ENCODE results near the gene KCNK18.
"Not testable (repeated sequence)": the region's sequence is repeated elsewhere in the genome, so short reads cannot be mapped to it uniquely, and the experiment has no call there.

The KCNK18 gene

DNA sequence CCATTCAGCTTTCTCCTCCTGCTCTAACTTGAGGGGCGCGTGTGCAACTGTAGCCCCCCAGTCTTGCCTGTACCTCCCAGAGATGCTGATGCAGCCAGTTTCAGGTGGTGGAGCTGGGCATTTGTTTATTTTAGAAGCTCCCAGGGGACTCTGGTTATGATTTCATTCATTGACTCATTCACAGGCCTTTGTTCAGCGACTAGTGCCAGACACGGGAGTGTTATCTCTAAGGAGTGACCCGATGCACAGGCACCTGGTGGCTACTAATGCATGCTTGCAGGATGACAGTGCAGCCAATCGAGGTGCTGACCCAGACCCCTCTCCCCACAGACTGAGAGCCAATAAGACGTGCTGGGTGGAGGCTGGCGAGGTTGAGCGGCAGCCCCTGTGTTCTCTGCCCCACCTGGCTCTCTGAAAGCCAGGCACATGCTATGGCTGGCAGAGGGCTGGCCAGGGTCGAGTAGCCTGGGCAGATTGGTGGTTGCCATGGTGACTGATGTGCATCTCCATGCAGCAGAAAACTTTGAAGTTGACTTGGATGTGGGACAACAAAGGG lies 23.9 kb downstream of the KCNK18 start:
- no peak for DNase-seq (ENCODE audit: low read depth in 2 of 2)

DNA sequence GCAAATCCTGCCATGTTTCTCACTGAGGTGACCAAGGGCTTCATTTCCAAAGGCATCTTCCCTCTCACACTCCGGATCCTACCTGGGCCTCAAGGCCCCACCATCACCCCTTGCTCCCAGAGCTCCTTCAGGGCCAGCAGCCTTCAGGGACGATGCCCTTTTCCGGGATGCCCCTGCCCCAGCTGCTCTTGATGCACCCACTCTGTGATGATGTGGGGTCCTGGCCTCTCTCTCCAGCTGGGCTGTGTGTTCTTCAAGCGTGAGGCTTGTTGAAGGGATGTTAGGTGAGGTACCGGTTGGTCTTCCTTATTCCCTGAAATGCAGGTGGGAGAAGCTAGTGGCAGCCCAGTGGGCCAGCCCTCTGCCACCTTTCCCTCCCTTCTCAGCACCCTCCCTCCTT lies 25.3 kb downstream of the KCNK18 start:
- no peak for DNase-seq (ENCODE audit: low read depth in 2 of 2)

DNA sequence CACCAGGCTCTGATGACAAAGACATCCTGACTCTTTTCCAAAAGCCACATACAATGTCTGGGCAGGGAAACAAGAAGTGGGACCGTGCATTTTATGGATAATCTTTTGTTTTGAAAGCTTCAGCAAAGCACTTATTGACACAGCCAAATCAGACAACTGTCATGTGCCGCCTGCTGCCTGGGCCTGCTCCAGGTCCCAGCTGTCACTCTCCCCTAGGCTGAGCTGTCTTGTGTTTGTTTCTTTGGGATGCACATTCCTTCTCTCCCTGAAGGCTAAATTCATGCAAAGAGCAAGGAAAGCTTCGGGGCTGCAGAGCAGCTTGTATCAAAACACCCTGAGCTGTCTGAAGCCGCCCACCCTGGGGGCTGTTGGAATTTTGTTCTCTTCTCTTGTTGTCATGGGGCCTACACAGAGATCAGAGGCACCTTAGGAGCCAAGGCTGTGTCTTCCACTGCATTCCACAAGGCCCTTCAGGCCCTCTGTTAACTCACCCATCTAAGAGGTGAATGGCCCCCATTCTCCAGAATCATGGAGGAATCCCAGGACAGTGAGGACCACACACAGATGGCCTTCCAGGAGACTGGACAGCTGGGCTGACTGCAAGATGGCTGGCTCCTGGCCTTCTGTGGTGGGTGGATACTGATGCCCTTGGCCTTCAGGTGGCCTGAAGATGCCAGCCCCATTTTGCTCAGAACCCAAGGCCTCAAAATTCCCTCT lies 25.8 kb downstream of the KCNK18 start:
- DNase-seq (ENCODE audit: low read depth in 2 of 2): no peak

DNA sequence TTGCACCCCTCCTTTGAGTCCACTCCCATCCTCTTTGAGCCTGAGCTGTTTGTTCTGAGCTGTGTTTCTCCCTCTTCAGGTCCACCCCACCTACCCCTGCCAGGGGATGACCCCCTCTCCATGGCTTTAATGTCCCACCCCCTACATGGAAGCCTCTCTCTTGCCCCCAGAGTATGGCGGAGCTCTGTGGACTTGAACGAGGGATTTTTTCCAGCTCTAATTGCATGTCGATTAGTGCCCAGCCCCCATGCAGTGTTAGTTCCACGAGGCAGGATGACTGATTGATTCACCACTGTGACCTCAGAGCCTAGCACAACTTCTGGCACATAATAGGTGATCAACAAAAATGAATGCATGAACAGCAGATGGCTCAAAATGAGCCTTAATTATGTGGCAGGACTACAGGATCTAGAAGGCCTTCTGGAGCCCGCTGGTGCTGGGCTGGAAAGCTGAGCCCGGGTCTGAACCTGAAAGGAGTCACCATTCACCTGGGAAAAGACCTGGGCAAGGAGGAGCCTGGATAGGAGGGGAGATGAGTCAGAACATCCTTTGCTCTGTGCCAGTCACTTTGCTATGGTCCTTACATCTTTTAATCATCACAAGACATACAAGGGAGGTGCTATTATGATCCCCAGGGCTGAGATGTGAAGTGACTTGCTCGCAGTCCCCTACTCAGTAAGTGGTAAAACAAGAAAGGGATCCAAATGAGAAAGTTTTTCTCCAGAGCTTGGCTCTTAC lies 26.6 kb downstream of the KCNK18 start:
- no peak for DNase-seq (ENCODE audit: low read depth in 2 of 2)

DNA sequence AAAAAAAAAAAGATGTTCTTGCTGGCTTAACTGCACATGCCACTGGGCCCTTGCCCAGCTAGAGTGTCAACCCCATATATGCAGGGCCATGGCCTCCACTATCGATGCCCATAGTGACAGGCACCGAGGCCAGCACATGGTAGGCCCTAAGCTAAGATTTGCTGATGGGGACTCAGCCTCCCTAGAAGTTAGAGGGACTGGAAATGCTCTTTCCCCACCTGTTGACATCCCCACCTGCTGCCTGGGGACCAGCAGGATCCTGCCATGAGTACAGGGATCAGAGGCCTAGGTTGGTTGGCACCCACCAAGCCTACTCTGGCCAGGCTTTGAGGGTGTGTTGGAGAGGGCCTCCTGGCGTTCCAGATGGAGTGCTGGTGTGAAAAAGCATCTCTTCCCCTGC lies 27.6 kb downstream of the KCNK18 start:
- no peak for DNase-seq (ENCODE audit: low read depth in 2 of 2)

DNA sequence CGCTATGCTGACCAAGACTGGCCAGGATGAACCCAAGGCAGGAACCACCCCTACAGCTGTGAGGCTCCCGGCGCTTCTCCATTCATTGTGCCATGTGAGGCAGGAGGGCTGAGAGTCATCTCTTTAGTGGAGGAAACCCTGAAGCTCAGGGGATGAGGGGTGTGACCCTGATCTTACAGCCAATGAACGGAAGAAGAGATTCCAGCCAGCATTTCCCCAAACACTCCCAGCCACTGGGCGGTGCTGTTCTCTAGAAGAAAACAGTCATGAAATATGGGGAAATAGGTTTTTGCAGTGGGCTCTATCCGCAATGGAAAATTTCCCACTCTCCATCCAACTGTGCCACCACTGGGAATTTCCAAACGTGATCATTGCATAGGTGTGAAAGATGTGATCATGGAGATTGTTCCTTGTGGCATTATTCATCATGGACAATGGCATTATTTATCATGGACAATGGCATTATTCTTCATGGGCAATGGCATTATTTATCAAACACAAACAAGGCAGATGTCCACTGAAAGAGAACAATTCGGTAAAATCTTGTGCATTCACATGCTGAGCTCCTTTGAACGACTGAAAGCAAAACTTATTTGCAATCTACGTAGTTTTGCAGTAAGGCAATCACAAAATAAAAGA lies 29.6 kb downstream of the KCNK18 start:
- DNase-seq (ENCODE audit: low read depth in 2 of 2): no peak

DNA sequence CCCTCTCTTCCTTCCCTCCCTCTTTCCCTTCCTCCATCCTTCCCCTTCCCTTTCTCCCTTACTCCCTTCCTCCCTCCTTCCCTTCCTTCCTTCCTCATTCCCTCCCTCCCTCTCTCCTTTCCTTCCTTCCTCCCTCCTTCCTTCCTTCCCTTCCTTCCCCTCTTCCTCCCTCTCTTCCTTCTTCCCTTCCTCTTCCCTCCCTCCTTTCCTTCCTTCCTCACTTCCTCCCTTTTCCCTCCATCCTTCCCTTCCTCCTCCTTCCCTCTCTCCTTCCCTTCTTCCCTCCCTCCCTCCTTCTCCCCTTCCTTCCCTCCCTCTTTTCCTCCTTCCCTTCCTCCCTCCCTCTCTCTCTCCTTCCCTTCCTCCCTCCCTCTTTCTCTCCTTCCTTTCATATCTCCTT lies 30.9 kb downstream of the KCNK18 start:
- no peak for DNase-seq (ENCODE audit: low read depth in 2 of 2)

DNA sequence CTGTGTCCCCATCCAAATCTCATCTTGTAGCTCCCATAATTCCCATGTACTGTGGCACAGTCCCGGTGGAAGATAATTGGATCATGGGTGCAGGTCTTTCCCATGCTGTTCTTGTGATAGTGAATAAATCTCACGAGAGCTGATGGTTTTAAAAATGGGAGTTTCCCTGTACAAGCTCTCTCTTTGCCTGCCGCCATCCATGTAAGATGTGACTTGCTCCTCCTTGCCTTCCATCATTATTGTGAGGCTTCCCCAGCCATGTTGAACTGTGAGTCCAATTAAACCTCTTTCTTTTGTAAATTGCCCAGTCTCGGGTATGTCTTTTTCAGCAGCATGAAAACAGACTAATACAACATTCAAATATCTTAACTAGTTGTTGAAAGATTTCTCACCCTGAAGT lies 32.8 kb downstream of the KCNK18 start:
- DNase-seq (ENCODE audit: low read depth in 2 of 2): not testable (repeated sequence)

DNA sequence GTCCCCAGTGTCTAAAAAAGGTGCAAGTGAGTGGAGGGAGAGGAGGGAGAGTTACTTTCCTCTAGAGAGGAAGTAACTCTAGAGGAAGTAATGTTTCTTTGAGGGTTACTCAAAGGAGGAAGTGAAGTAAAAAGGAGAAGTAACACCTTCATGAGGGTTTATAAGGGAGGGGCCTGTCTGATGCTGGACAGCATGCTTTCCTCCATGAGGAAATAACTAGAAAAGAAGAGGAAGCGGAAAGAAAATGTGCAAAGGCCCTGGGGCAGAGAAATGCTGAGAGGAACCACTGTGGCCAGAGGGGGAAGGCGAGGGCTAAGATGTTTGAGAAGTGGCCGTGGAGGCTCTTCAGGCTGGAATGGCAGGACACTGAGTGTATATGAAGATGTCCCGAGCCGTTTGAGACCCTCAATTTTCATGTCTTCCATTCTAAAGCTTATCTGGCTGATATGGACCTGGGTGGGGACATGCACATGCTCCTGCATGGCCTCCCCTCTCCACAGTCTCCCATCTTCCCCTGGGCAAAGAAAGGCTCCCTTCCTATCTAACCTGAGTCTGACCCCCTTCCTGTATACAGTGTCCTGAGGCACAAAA lies 40.2 kb downstream of the KCNK18 start:
- no peak for DNase-seq (ENCODE audit: low read depth in 2 of 2)

DNA sequence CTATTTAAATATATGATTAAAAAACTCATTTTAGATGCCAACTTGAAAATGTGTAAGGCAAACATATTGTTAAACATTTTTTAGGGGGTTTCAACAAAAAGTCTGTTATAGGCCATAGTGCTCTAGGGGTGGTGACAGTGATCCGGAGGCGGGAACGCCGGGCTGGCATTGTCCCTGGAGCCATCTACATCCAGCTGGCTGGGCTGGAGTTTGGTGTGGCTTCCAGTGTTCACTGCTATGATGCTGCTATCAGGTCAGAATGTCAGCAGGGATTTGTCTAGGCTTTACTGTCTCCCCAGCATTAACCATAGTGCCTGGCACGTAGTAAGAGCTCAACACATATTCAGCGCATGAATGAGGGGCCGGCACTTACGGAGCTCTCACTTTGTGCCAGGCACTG lies 41.8 kb downstream of the KCNK18 start:
- DNase-seq (ENCODE audit: low read depth in 2 of 2): no peak

DNA sequence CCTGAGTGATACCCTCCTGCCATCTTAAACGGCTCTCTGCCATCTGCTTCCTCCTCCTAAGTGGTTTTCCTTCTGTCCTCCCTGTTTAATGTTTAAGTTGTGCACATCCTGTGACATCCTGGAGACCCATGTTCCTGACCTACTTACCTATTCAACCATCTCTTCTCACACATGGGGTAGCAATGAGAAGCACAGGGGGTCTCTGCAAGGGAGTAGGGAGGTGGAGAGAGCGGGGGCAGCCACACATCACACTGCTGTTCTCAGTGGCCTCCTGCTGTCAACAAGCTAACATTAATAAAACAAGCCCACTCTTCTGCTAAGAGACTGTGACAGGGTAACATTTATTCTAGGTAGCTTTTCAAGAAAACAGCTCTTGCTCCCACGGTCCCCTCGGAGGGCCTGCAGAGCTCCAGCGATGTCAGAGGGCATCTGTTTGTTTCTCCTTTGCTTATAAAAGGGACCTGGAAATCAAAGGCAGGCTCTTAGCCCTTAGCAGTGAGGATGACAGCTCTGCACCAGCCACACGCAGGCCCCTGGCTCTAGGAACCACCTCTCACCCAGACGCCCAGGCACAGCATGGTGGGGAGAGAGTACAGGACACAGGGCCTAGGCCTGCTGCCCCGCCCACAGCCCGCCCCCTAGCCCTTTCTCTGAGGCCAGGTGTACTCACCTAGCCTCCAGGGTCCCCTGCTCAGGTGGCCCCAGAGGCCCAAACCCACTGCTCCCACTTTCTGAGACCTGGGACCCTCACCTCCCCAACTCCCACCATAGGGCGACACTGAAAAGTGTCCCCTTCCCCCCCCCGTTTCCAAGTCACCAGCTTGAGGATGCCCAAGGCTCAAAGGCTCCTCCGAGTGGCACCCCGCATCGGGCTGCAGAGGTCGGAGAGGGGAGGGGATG lies 42.7 kb downstream of the KCNK18 start:
- DNase-seq (ENCODE audit: low read depth in 2 of 2): no peak

DNA sequence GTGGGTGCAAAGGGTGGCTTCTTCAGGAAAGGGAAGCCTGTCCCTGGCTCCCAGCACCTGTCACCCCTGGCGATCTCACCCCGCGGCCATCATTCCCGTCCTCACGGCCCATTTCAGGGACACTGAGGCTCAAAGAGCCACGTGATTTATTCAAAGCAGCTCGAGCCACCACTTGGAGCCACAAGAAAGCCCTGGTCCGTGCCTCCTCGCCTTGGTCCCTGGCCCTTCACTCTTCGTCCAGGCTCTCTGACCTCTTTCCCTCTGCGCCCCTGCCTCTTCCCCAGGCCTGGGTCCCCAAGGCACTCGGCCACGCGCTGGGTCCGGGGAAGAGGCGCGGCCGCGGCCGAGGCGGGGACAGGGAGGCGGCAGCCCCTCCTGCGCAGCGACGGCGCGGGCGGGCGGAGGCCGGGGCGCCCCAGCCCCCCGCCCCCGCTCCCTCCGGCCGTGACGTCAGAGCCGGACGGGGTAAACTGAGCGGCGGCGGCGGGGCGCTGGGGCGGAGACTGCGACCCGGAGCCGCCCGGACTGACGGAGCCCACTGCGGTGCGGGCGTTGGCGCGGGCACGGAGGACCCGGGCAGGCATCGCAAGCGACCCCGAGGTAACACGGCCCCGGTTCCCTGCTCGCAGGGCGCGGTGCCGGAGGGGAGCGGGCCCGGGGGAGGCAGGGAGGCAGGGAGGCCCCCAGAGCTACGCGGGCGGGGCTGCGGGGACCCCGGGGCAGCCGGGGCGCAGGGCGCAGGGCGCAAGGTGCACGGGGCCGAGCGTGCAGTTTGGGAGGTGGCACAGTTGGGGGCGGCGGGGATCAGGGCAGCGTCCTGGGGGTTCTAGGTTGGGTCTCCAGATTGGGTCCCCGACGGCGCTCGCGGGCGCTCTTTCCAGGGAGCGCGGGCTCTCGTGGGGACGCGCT lies 43.6 kb downstream of the KCNK18 start, which contains the start of gene SLC18A2:
Gene SLC18A2 (plus strand): TSS at position 494 of the 909 bp plus-strand sequence. CDS start 580 bp downstream, outside the sequence.
- DNase-seq (ENCODE audit: low read depth in 2 of 2): no peak

DNA sequence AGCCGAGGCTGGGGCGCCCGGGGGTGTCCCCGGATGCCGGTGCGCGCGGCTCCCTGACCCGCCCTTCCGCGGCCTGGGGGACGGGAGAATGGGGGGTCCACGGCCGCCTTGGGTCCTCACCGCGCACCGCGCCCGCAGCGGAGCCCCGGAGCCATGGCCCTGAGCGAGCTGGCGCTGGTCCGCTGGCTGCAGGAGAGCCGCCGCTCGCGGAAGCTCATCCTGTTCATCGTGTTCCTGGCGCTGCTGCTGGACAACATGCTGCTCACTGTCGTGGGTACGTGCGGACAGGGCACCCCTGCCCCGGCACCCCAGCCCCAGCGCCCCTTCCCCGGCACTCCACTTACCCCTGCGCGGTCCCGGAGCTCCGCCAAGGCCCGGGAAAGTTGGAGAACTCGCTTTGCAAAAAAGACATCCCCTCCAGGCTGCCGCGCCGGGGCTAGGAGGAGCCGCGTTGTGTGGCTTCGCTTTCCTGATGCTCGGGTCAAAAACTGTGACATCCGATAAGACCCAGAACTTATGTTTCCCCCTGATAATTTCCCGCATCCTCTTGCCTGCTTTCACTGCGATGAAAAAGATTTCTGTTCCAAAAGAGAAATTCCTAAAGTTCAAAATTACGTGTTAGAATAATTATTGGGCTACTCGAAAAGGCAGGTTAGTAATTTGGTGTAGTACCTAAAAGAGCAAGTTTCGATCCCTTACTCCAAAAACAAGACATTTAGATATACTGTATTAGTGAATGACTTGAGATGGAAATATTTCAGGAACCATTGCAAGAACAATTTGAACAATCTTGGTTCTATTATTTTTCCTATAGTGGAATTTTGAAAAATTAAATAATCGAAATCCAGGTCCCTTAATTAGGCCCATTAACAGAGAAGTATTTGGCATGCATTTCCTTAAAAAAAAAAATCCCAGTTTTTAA lies 44.5 kb downstream of the KCNK18 start:
- DNase-seq (ENCODE audit: low read depth in 2 of 2): no peak

DNA sequence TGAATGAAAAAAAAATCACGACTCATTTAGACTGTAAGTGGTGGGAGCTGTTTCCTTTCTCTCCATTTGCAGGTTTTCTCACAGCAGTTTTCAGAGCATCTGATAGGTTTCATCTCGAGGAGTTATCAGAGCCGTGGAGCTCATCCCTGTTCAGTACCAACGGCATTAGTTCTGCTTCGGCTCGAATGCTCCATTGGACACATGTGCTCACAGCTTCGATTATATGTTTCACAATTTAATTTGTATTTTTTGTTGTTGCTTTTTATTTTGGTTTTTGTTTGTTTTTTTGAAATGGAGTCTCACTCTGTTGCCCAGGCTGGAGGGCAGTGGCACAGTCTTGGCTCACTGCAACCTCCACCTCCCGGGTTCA lies 45.2 kb downstream of the KCNK18 start:
- DNase-seq (ENCODE audit: low read depth in 2 of 2): no peak

DNA sequence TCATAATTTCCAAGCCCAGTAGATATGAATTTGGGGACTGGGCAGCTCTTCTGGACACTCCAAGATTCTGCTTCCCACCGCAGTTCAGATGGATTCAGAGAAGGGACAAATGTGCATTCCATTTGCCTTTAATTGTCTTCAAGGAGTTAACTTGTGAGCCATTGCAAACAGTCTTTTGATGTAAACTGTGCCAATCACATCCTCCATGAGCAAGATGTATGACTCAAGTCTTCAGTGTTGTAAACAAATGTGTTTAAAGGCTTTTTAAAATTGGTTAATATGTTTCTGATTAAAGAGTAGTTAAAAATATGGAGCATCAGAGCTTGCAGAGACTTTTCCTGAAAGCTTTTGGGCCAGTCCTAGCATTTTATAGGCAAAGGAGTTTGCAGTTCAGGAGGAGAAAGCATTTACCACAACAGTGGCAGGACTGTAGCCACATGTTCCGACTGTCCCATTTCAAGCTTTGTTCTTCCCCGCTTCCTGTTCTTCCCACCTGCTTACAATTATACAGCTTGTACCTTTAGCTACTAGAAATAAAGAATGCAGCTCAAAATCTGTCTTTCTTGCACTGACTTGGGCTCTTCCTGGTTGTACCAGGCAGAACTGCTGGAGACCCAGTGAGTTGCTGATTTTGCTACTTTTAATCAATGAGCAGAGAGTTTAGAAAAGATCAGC lies 49.8 kb downstream of the KCNK18 start:
- no peak for DNase-seq (ENCODE audit: low read depth in 2 of 2)

DNA sequence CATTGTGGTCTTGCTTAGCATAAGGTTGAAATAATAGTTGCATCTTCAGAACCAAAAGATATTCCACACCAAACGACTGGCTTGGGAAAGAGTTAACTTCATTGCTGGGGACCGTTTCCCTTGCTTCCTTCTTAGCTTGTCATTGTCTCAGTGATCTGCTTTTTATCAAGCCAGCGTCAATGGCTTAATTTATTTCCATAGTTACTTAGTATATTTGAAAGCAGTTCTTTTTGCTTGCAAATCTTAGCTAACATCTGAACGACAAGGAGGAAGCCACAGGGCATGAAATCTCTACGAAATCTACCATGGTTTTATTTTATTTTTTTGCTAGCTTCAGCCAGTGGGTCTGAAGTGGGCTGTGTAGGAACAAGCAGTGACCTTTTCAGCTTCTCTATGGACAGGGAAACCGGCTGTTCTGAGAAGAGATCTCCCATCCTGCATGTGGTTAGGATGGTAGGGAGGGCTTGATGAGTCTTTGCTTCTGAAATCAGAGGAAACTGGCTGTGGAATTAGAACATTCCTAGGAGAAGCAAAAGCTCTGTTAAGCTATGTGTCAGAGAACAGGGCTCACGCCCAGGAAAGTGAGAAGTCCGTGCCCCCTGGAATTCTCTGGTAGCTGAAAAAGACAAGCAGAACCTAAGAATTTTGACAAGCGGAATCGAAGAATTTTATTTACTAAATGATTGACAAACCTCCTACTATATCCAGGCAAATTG lies 51.6 kb downstream of the KCNK18 start:
- no peak for DNase-seq (ENCODE audit: low read depth in 2 of 2)

DNA sequence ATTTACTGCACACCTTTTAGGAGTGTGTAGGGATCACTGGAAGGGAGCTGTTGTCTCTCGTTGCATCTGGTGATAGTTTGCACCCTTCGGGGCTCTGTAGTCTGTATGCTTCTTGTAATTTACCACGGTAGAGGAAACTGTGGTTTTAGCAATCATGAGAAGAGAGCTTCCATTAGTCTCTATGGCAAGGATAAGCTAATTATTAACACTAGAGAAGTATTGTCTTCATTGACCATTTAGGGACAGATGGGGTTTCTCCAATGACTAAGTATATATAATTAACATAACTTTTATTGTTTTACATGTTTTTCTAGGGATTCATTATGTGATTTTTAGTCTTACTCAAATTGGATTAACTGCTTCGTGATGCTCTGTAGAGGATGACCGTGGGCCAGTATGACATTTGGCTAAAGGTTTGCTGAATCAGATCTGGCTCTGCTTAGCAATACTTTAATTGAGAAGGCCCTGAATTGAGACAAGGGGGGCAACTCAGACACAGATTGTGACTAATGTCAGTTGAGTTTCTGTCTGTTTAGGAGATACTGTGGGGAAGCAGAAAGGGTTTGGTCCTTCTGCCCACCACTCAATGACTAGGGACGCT lies 52.3 kb downstream of the KCNK18 start:
- no peak for DNase-seq (ENCODE audit: low read depth in 2 of 2)

All from stimulated activated CD4-positive, alpha-beta T cell treated with anti-CD3 and anti-CD28 coated beads, Interleukin-12 subunit alpha, Interleukin-12 subunit beta, amount 100 ng/mL, for 24 hours (primary cell).